HepG2 (cell line): Measurements from ENCODE around the gene TBC1D16. TPM values are rescaled to one million over a fixed set of nuclear protein-coding genes. Genes with fewer than 3 reads are reported as not detected.
A peak's percentile ranks its signal among the peaks of the same experiment; 100 is the strongest.

Source experiments
- ATF1 ChIP-seq: IDR thresholded peaks from 2 replicates; pipeline ENCODE4 v1.6.1; 2016; ENCODE audit warnings: mild to moderate bottlenecking, control low read depth
- ATM ChIP-seq: fragments of 450-650 bp; IDR thresholded peaks from 2 replicates; pipeline ENCODE4 v1.7.1; 2017; ENCODE audit warnings: mild to moderate bottlenecking, borderline replicate concordance
- CBX5 ChIP-seq: sonication (generic); formaldehyde crosslinking; IDR thresholded peaks from 2 replicates; pipeline ENCODE4 v1.4.0; 2020; ENCODE audit warnings: missing genetic modification reagents, borderline replicate concordance
- EED ChIP-seq: sonication (generic); formaldehyde crosslinking; IDR thresholded peaks from 2 replicates; pipeline ENCODE4 v1.5.0; 2020; ENCODE audit warnings: mild to moderate bottlenecking, missing genetic modification reagents
- HES4 ChIP-seq: sonication (generic); formaldehyde crosslinking; IDR thresholded peaks from 2 replicates; pipeline ENCODE4 v1.9.0; 2021; ENCODE audit warnings: mild to moderate bottlenecking, missing genetic modification reagents, borderline replicate concordance
- MLLT10 ChIP-seq: sonication (generic); formaldehyde crosslinking; IDR thresholded peaks from 2 replicates; pipeline ENCODE4 v1.4.0; 2020; ENCODE audit warnings: missing genetic modification reagents
- PAX8 ChIP-seq: sonication (generic); formaldehyde crosslinking; IDR thresholded peaks from 2 replicates; pipeline ENCODE4 v1.8.0; 2022; ENCODE audit warnings: mild to moderate bottlenecking, missing genetic modification reagents, borderline replicate concordance
- RARA ChIP-seq: IDR thresholded peaks from 2 replicates; pipeline ENCODE4 v1.6.1; 2016; ENCODE audit warnings: missing genetic modification reagents, missing compliant biosample characterization
- SAP130 ChIP-seq: IDR thresholded peaks from 2 replicates; pipeline ENCODE4 v1.6.1; 2016; ENCODE audit warnings: low read depth
- TBP ChIP-seq: sonication (generic); formaldehyde crosslinking; IDR thresholded peaks from 2 replicates; pipeline ENCODE4 v1.5.0; 2020; ENCODE audit warnings: missing genetic modification reagents
- ZFP36 ChIP-seq: fragments of 150-350 bp; IDR thresholded peaks from 2 replicates; pipeline ENCODE4 v1.6.1; 2018; ENCODE audit warnings: borderline replicate concordance, low read length, low read depth; ENCODE audit not compliant: partially characterized antibody
- ZNF225 ChIP-seq: sonication (generic); formaldehyde crosslinking; IDR thresholded peaks from 2 replicates; pipeline ENCODE4 v1.4.0; 2020; ENCODE audit warnings: mild to moderate bottlenecking, missing genetic modification reagents
- ZNF33B ChIP-seq: sonication (generic); formaldehyde crosslinking; IDR thresholded peaks from 2 replicates; pipeline ENCODE4 v1.5.1; 2020; ENCODE audit warnings: mild to moderate bottlenecking, missing genetic modification reagents
- ZNF367 ChIP-seq: sonication (generic); formaldehyde crosslinking; IDR thresholded peaks from 2 replicates; pipeline ENCODE4 v1.4.0; 2020; ENCODE audit warnings: missing genetic modification reagents, borderline replicate concordance
- ZNF430 ChIP-seq: sonication (generic); formaldehyde crosslinking; IDR thresholded peaks from 2 replicates; pipeline ENCODE4 v1.9.0; 2021; ENCODE audit warnings: mild to moderate bottlenecking, missing genetic modification reagents
- ZNF468 ChIP-seq: sonication (generic); formaldehyde crosslinking; IDR thresholded peaks from 2 replicates; pipeline ENCODE4 v1.8.0; 2022; ENCODE audit warnings: mild to moderate bottlenecking, moderate library complexity, missing genetic modification reagents
- ZNF562 ChIP-seq: sonication (generic); formaldehyde crosslinking; IDR thresholded peaks from 2 replicates; pipeline ENCODE4 v1.8.0; 2022; ENCODE audit warnings: missing genetic modification reagents, borderline replicate concordance
- ZNF660 ChIP-seq: sonication (generic); formaldehyde crosslinking; IDR thresholded peaks from 2 replicates; pipeline ENCODE4 v1.5.1; 2020; ENCODE audit warnings: mild to moderate bottlenecking, low read depth, missing genetic modification reagents, borderline replicate concordance
- ZNF772 ChIP-seq: sonication (generic); formaldehyde crosslinking; IDR thresholded peaks from 2 replicates; pipeline ENCODE4 v1.5.0; 2020; ENCODE audit warnings: mild to moderate bottlenecking, missing genetic modification reagents
- polyA plus RNA-seq, 8 experiments: library from polyadenylated mRNA; depleted of rRNA in 3 of 8; stranded (reverse) in 7 of 8; unstranded in 1 of 8; fragments of >200 nt; fragmentation: Illumina TruSeq in 4 of 8; extraction: Trizol in 4 of 8; gene quantifications; 2 replicates each; pipeline versions ENCODE4 v1.2.1 to v1.2.3, GENCODE V29; 2011 to 2016; ENCODE audit warnings: low read depth in 4 of 8, missing spikeins in 1 of 8, mixed read lengths in 1 of 8; ENCODE audit not compliant: insufficient read depth in 1 of 8
- total RNA-seq, 5 experiments: library from RNA; depleted of rRNA; stranded (reverse); fragments of >200 nt; fragmentation: Illumina TruSeq; extraction: Trizol; gene quantifications; 2 replicates each; pipeline ENCODE4 v1.2.3, GENCODE V29; 2016; ENCODE audit warnings: low read depth in 1 of 5
- TF ChIP-seq, protein P1 (sequence below): sonication (generic); formaldehyde crosslinking; IDR thresholded peaks from 2 replicates; pipeline ENCODE4 v1.8.0; 2022; ENCODE audit warnings: missing genetic modification reagents, mild to moderate bottlenecking, borderline replicate concordance
- TF ChIP-seq, protein P2 (sequence below): sonication (generic); formaldehyde crosslinking; IDR thresholded peaks from 2 replicates; pipeline ENCODE4 v1.4.0; 2020; ENCODE audit warnings: missing genetic modification reagents
- TF ChIP-seq, protein P3 (sequence below): sonication (generic); formaldehyde crosslinking; IDR thresholded peaks from 2 replicates; pipeline ENCODE4 v1.5.0; 2020; ENCODE audit warnings: missing genetic modification reagents
- TF ChIP-seq, protein P4 (sequence below): sonication (generic); formaldehyde crosslinking; IDR thresholded peaks from 2 replicates; pipeline ENCODE4 v1.5.0; 2020; ENCODE audit warnings: mild to moderate bottlenecking, low read depth, missing genetic modification reagents, borderline replicate concordance
- TF ChIP-seq, protein P5 (sequence below): sonication (generic); formaldehyde crosslinking; IDR thresholded peaks from 2 replicates; pipeline ENCODE4 v1.5.1; 2020; ENCODE audit warnings: mild to moderate bottlenecking, missing genetic modification reagents, borderline replicate concordance

The TBC1D16 gene
- total and polyA plus RNA-seq, 2 of the 13 experiments (the other 11 are each of a cell fraction or from before 2014, with no cell fraction given), result 14.9 to 24.9 TPM

DNA sequence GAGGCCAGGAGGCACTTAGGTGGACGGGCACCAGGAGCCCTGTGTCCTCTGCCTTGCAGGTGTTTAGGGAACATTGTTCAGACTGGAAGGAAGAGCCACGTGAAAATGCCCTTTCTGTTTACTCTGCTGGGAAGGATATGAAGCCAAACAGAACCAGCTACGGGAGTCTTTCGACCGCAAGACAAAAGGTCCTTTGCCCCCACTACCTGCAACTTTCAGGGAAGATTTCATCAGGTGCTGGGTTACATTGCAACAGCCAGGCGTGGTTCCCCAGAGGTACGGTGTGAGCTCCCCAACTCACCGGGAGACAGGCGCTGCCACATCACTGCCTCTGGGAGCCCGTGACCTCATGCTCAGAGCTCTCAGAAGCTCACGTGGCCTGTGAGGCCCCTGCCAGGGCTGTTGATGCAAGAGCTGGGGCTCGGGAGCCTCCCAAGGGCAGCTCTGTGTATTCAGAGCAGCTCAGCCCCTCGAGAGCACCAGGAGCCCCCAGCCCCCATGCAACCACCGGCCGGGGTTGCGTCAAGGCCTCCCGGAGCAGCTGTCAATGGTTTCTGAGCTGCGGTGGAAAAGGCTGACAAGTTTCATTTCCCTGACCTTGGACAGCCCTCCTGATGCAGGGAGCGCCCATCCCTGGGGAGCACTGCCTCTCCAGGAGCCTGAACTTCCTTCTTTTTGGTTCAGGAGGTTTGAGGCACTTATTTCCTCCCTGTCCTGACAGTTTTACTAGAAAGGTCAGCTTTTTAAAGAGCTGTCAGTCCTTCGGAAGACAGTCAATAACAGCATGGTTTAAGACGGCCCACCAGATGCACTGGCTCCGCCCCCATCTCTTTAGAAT is 42.1 kb downstream of the TBC1D16 start (continued):
- TF ChIP-seq ZNF367 (no peak), ZNF562 (CRISPR knock-in tag) (no peak), ATF1 (CRISPR knock-in tag) (no peak), ZFP36 (peak; percentile 5), ATM (no peak), PAX8 (CRISPR knock-in tag) (no peak; the same call in 1 of the 2 replicates), CBX5 (CRISPR knock-in tag) (peak; percentile 97; the same call in 1 of the 2 replicates), ZNF468 (CRISPR knock-in tag) (0 out of 2 replicates have a peak, but pooled peaks have one; percentile 61), ZNF660 (CRISPR knock-in tag) (no peak), SAP130 (CRISPR knock-in tag) (peak; percentile 99), HES4 (CRISPR knock-in tag) (no peak; the same call in 1 of the 2 replicates), ZNF225 (CRISPR knock-in tag) (peak; percentile 91; the same call in 1 of the 2 replicates), ZNF430 (peak; percentile 99), ZNF33B (CRISPR knock-in tag) (peak; percentile 88), RARA (peak; percentile 94), TBP (CRISPR knock-in tag) (no peak), EED (CRISPR knock-in tag) (no peak; the same call in 1 of the 2 replicates), ZNF772 (CRISPR knock-in tag) (peak; percentile 88), MLLT10 (CRISPR knock-in tag) (no peak)
- TF ChIP-seq, protein P1, sequence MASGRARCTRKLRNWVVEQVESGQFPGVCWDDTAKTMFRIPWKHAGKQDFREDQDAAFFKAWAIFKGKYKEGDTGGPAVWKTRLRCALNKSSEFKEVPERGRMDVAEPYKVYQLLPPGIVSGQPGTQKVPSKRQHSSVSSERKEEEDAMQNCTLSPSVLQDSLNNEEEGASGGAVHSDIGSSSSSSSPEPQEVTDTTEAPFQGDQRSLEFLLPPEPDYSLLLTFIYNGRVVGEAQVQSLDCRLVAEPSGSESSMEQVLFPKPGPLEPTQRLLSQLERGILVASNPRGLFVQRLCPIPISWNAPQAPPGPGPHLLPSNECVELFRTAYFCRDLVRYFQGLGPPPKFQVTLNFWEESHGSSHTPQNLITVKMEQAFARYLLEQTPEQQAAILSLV (CRISPR knock-in tag), result peak; percentile 94
- TF ChIP-seq, protein P2, sequence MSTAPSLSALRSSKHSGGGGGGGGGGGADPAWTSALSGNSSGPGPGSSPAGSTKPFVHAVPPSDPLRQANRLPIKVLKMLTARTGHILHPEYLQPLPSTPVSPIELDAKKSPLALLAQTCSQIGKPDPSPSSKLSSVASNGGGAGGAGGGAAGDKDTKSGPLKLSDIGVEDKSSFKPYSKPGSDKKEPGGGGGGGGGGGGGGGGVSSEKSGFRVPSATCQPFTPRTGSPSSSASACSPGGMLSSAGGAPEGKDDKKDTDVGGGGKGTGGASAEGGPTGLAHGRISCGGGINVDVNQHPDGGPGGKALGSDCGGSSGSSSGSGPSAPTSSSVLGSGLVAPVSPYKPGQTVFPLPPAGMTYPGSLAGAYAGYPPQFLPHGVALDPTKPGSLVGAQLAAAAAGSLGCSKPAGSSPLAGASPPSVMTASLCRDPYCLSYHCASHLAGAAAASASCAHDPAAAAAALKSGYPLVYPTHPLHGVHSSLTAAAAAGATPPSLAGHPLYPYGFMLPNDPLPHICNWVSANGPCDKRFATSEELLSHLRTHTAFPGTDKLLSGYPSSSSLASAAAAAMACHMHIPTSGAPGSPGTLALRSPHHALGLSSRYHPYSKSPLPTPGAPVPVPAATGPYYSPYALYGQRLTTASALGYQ, result peak; percentile 98
- TF ChIP-seq, protein P3, sequence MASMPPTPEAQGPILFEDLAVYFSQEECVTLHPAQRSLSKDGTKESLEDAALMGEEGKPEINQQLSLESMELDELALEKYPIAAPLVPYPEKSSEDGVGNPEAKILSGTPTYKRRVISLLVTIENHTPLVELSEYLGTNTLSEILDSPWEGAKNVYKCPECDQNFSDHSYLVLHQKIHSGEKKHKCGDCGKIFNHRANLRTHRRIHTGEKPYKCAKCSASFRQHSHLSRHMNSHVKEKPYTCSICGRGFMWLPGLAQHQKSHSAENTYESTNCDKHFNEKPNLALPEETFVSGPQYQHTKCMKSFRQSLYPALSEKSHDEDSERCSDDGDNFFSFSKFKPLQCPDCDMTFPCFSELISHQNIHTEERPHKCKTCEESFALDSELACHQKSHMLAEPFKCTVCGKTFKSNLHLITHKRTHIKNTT (CRISPR knock-in tag), result no peak
- TF ChIP-seq, protein P4, sequence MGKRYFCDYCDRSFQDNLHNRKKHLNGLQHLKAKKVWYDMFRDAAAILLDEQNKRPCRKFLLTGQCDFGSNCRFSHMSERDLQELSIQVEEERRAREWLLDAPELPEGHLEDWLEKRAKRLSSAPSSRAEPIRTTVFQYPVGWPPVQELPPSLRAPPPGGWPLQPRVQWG (CRISPR knock-in tag), result no peak
- TF ChIP-seq, protein P5, sequence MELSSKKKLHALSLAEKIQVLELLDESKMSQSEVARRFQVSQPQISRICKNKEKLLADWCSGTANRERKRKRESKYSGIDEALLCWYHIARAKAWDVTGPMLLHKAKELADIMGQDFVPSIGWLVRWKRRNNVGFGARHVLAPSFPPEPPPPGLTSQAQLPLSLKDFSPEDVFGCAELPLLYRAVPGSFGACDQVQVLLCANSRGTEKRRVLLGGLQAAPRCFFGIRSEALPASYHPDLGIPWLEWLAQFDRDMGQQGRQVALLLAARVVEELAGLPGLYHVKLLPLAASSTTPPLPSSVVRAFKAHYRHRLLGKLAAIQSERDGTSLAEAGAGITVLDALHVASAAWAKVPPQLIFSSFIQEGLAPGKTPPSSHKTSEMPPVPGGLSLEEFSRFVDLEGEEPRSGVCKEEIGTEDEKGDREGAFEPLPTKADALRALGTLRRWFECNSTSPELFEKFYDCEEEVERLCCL, result peak; percentile 91
